DOHH2 (cell line): ENCODE measurements around the gene CNTNAP5.

Source experiments
- CTCF ChIP-seq: fragments of 200-600 bp; sonication (generic); IDR thresholded peaks from one replicate; pipeline ENCODE4 v1.5.1; 2014; ENCODE audit warnings: antibody characterized with exemption, mild to moderate bottlenecking, low read depth, low read length; ENCODE audit not compliant: poor library complexity, severe bottlenecking
- EZH2phosphoT487 ChIP-seq: fragments of 200-600 bp; sonication (generic); IDR thresholded peaks from 2 replicates; pipeline ENCODE4 v1.6.1; 2017; ENCODE audit warnings: borderline replicate concordance, mild to moderate bottlenecking, antibody characterized with exemption, low read length, moderate library complexity, mixed read lengths

GRCh38 chr2:124091721-124092120 is 66.6 kb downstream of the CNTNAP5 start:
- no peak for TF ChIP-seq CTCF
- no peak for TF ChIP-seq EZH2phosphoT487
